Articular chondrocyte of knee joint (primary cell): ENCODE results near the gene FBXL22. TPM values are rescaled to one million over a fixed set of nuclear protein-coding genes. Genes with fewer than 3 reads are reported as not detected.

ENCODE experiments used
- total RNA-seq: library from RNA; depleted of rRNA; stranded (reverse); fragments of >200 nt; gene quantifications from 2 replicates; pipeline ENCODE4 v1.2.3, GENCODE V29; 2012

FBXL22 gene, protein sequence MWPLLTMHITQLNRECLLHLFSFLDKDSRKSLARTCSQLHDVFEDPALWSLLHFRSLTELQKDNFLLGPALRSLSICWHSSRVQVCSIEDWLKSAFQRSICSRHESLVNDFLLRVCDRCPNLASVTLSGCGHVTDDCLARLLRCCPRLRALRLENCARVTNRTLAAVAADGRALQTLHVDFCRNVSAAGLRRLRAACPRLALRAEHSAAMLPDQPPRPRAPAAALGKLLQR
- 0.22 TPM in 1 of 2 replicates, not detected in the other for total RNA-seq

GRCh38 chr15:63597038-63597790 lies at the start of gene FBXL22:
FBXL22 (plus strand) TSS chr15:63597387; CDS start chr15:63597393, 6 bp downstream.

Other genes with a start within 250 kb of the FBXL22 start
- gene CA12, start 215.5 kb upstream of the FBXL22 start, total RNA-seq, result 133 and 140 TPM in 2 replicates
- gene USP3, start 92.8 kb upstream of the FBXL22 start, total RNA-seq, result 46.6 and 55.3 TPM in 2 replicates
- 81.4 and 95.9 TPM in 2 replicates for gene HERC1, start 236.6 kb downstream of the FBXL22 start, total RNA-seq